ENCODE results near the gene KCTD11.
"Not testable (repeated sequence)": the region's sequence is repeated elsewhere in the genome, so short reads cannot be mapped to it uniquely, and the experiment has no call there.

The KCTD11 gene

DNA sequence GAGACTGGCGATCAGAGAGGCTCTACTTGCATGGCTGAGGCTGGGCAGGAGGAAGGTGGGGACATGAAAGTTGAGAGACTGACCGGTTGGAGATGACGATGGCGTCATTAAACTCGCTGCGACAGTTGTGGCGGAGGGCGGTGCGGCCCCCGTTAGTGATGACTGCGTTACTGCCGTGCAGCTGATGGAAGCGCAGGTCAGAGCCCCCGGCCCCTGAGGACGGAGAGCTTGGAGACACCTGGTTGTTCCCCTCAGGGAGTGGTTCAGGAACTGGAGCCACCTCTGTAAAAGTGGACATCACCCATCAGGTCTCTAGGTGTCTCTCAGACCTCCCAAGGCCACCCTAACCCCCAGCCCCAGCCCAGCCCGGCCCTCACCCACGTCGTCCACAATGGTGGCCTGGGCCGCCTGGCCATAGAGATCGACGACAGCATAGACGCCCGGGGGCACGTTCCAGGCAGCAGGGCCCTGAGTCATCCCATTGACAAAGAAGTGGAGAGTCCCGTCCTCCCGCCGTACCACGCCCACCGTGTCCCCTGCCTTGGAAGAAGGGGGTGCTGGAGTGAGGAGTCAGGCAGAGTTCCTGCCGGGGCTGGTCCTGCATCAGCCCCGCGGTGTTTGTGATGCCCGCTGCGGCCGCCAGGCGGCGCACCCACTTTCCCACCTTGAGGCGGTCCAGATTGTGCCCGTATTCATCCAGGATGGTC is 28.1 kb upstream of the KCTD11 start:
- DNase-seq: no peak

DNA sequence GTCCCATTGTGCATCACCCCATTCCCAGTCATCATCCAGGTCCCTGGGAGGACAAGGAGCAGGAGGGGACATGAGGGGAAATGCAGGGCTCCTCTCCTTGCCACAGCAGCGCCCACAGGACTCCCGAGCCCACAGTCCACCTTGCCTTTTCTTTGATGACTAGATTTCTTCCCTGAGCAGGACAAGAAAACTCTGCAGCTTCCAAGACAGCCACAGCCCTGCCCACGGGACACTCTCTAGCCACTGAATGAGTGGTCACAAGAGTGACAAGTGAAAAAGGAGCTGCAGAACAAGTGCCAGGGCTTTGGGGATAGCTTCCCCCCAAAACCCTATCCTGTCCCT is 27.6 kb upstream of the KCTD11 start:
- no peak for DNase-seq

GRCh38 chr17:7325031-7325528 is 26.9 kb upstream of the KCTD11 start:
- no peak for DNase-seq

GRCh38 chr17:7326186-7326585 is 25.8 kb upstream of the KCTD11 start:
- DNase-seq: no peak

GRCh38 chr17:7327056-7327455 is 24.9 kb upstream of the KCTD11 start:
- no peak for DNase-seq

DNA sequence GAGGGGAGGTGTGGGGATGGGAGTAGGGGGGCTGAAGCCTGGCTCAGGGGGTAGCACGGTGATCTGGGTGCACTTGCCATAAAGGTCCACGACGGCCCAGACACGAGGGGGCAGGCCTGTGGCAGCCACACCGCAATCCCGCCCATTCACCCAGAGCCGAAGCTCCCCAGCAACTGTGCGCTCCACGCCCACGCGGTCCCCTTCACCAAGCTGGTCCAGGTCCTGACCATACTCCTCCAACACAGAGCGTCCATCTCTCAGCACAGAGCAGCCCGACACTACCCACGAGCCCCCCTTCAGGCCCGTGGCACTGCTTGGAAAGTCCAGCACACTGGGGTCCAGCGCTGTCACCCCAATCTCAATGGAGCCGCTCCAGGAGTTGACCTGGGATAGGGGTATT is 24.5 kb upstream of the KCTD11 start:
- no peak for DNase-seq

DNA sequence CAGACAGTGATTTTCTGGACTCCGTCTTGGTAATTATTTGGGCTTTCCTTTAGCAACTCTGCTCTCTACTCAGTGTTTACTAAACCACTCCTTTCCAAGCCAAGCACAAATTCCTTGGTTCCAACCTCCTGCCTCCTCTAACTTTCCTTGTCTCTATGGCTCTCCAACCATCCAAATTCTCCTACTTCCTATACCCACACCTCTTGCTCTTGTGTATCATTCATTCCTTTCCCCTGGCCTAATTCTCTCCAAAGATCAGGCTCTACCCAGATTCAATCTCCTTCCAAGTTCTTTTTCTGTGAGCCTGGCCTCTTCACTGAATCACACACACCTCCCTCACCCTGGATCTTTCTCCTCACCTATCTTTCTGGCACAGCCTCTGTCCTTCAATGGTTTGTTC is 24.0 kb upstream of the KCTD11 start:
- DNase-seq: no peak

DNA sequence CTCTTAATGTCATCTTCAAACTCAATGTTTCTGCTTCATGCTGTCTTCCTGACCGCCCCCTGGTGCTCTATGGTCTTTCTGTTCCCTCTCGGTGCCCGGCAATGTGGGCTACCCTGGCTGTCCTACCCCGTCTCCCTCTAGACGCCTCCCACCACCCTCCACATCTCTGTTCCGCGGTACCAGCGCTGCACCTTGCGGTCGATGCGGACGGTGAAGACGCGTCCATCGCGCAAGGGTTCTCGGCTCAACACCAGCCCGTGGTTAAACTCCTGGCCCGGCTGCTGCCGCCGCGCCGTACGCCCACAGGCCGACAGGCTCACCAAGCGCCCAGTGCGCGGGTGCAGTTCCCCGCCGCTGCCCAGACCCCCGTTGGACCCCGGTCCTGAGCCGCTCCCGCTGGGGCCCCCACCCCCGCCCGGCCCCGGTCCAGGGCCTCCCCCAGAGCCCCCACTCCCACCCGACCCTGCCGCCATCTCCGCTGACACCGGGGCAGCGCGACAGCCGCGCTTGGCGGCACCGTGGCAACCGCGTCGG is 23.1 kb upstream of the KCTD11 start, which contains the start of gene NEURL4:
Gene NEURL4, minus strand, starts transcription at position 496 of the 534 bp plus-strand sequence. Its CDS starts 23 bp downstream, at position 473.
- no peak for DNase-seq

DNA sequence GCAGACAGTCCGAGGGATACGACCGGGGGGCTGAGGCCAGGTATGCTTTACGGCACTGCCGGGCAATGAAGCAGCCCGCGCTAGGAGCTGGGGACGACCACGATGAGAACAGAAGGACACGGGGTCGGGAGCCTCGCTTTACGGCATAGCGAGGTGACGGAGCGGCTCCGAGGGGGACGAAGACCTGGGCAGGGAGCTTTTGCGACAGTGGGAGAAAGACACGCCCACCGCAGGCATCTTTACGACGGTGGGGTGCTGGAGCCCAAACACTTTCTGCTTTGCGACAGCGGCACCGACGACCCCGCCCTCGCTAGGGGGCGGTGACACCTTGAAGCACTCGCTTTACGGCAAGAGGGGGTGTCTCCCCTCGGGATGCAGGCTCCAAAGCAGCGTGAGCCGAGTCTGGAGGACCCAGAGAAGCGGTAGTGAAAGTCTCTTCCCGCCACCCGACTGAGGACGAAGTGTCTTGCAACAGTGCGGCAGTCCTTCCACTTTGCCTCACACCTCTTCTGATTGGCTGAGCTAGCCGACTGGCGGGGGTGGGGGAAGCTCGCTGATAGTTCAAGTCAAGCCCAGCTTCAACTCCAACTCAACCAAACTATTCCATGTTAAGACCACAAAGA is 22.5 kb upstream of the KCTD11 start:
- peak; percentile 99 for DNase-seq

DNA sequence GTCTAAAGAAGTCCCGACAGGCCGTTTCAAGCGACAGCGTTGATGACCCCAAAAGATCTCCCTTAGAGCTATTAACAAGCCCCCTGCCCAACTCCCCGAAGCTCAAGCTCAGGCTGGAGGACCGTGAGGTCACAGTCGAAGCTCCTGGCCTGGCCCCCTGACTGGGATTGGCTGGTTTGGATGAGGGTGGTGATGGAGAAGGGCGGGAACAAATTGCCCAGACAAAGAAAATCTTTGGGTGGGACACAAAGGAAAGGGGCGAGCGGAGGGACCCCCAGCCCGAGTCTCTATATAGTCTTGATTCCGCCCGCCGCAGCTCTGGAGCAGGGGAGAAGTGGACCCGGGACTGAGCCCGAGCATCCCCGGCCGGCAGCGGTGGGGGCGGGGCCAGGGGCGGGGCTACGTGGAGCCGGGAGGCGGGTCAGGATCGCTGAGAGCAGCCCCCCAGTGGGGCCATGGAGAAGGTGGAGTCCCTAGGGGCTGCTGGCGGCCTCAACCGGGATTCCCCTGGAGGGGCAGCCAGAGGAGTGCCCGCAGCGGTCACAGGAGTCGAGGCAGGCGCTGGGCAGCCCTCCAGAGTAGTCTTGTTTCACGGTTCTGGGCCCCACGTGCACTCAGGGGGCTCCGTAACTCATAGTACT is 21.8 kb upstream of the KCTD11 start:
- DNase-seq: peak; percentile 81

DNA sequence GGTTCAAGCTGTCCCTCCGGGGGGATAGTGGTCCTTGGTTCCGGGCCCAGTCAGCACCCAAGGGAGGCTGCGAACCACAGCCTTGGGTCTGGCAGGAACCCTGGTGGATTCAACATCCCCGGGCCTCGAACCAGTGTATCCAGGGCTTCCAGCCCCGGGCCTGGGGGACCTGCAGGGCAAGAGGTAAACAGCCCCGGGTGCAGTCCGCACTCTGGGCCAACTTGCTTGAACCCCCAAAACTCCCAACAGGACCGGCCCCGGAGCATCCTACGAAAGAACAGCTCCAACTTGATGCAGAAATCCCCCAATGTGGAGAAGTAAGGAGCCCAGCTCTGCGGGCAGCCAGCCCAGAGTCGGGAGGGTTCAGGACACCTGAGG is 21.3 kb upstream of the KCTD11 start:
- no peak for DNase-seq

- no peak for DNase-seq
Observed at GRCh38 chr17:7332111-7332510, 19.9 kb upstream of the KCTD11 start.

DNA sequence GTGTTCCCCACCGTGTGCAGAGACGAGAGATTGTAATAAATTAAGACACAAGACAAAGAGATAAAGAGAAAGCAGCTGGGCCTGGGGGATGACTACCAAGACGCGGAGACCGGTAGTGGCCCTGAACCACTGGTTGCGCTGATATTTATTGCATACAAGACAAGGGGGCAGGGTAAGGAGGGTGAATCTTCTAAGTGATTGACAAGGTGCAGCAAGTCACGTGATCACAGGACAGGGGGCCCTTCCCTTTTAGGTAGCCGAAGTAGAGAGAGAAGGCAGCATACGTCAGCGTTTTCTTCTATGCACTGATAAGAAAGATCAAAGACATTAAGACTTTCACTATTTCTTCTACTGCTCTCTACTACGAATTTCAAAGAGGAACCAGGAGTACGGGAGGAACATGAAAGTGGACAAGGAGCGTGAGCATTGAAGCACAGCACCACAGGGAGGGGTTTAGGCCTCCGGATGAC is 19.3 kb upstream of the KCTD11 start:
- DNase-seq: not testable (repeated sequence)

DNA sequence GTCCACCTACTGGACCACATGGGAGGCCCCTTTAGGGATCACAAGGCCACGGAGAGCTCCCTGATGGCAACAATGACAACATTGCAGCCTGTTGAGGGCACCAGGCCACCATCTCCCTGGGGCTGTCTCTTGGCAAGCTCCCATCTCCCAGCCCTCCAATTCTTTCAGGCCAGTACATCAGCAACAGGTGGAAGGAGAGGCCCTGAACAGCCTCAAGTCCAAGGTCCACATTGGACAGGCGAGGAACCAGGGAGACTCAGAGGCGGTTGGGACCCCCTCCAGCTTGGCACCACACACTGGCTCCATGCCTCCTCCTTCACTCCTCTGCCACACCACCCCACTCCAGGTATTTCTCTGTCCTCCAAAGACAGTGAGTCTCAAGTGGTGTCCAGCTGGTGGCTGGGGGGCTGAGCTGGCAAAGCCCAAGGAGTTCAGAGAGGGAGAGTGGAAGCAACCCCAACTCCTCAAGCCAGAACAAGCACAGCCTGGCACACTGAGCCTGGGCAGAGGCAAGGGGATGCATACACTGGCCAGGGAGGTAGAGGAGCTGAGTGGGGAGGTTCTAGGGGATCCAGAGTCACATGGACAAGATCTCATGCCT is 16.9 kb upstream of the KCTD11 start:
- DNase-seq: no peak

DNA sequence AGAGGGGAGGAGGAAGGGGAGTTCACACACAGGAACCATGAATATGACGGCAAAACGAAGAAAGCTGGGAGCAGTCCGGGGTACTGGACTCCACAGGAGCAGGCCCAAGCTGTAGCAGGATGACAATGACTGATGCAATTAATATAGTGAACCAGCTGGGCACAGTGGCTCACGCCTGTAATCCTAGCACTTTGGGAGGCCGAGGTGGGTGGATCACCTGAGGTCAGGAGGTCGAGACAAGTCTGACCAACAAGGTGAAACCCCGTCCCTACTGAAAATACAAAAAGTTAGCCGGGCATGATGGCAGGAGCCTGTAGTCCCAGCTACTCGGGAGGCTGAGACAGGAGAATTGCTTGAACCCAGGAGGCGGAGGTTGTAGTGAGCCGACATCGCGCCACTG is 16.2 kb upstream of the KCTD11 start:
- DNase-seq: not testable (repeated sequence)

- no peak for DNase-seq
Observed at GRCh38 chr17:7336240-7337175, 15.5 kb upstream of the KCTD11 start, which contains the start of gene ACAP1. TSS of gene ACAP1 (plus strand) at chr17:7336529. CDS start at chr17:7336735, 206 bp downstream.

GRCh38 chr17:7337600-7337999 is 14.4 kb upstream of the KCTD11 start:
- not testable (repeated sequence) for DNase-seq

DNA sequence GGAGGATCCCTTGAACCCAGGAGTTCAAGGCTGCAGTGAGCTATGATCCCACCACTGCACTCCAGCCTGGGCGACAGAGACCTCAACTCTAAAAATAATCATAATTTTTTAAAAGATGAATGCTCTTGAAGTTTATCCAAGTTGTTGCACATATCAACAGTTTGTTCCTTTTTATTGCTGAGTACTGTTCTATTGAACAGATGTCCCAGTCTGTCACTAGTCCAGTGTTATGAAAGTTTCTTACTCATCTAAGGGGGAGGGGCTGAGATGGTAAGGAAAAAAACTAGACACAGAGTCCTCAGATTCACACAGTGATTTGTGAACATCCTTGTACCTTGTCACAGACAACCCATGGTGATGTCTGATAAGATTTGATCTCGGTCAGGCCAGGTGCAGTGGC is 11.8 kb upstream of the KCTD11 start:
- no peak for DNase-seq

GRCh38 chr17:7341842-7342241 is 10.1 kb upstream of the KCTD11 start:
- DNase-seq: no peak

DNA sequence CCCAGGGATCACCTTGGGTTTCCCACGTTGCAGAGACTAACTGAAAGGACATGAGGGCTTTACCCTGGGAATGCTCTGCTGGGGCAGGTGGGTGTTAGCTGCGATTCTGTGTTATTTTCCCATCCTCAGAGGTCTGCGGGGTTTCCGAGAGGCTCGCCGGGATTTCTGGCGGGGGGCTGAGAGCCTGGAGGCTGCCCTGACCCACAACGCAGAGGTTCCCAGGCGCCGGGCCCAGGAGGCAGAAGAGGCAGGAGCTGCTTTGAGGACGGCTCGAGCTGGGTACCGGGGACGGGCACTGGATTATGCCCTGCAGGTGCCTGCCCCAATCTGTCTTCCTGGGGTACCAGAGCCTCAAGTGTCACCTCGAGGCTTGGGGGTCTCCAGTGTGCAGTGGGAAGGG is 8.7 kb upstream of the KCTD11 start:
- DNase-seq: no peak

DNA sequence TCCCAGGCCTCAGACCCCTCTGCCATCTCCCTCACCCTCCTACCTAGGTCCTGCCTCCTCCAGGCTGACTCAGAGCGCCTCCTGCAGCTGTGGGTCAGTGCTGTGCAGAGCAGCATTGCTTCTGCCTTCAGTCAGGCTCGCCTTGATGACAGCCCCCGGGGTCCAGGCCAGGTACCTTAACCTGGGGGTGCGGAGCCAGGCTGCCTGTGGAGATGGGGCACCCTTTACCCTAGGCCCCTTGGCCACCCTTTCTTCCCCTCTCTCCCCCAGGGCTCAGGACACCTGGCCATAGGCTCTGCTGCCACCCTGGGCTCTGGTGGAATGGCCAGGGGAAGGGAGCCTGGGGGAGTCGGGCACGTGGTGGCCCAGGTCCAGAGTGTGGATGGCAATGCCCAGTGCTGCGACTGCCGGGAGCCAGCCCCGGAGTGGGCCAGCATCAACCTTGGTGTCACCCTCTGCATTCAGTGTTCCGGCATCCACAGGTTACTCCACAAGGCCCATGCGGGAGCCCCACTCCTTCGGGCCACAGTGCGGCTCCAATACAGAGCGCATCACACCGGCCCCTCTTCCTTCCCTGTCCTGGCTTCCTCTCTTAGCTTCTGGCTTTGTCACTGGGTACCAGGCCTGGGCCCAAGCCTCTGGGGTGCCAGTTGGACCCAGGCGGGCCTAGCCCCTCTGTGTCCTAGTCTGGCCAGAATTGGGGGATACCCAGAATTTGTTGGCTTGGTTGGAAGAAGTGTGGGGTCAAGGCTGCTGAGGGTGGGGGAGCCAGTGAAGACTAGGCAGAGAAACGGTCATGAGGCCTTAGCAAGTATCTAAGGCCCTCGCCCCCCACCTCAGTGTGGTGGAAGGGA is 5.0 kb upstream of the KCTD11 start:
- no peak for DNase-seq

Data from fibroblast of upper back skin (primary cell).